ENCODE results near the gene ITGA3.

GRCh38 chr17:50109785-50110184, 53.9 kb downstream of the ITGA3 start:
- no peak for TF ChIP-seq ZFX (IDR thresholded peaks at IDR 0.05; ENCODE audit: borderline replicate concordance)
- no peak for TF ChIP-seq CTCF (IDR thresholded peaks at IDR 0.05)
